Measurements from ENCODE around the gene HSD17B12.

DNA sequence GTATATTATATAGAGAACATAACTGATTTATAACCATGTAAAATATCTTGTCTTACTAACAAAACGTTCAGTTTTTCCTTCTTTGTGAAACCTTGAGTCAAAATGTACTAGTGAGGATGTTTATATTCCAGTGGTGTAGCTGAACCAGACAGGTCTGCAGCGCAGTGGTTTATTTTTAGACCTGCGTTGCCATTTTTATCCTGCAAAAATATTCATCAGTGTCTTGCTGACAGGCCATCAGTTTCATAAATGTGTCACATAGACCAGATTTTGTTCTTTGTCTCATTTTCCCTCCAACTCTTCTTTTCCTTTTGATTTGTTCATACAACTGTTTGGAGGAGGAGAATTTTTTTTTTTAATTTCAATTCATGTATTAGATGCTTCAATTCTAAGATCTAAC is 43.1 kb downstream of the HSD17B12 start:
- no peak for TF ChIP-seq POLR2A (IDR thresholded peaks at IDR 0.05)
- TF ChIP-seq, protein P1, sequence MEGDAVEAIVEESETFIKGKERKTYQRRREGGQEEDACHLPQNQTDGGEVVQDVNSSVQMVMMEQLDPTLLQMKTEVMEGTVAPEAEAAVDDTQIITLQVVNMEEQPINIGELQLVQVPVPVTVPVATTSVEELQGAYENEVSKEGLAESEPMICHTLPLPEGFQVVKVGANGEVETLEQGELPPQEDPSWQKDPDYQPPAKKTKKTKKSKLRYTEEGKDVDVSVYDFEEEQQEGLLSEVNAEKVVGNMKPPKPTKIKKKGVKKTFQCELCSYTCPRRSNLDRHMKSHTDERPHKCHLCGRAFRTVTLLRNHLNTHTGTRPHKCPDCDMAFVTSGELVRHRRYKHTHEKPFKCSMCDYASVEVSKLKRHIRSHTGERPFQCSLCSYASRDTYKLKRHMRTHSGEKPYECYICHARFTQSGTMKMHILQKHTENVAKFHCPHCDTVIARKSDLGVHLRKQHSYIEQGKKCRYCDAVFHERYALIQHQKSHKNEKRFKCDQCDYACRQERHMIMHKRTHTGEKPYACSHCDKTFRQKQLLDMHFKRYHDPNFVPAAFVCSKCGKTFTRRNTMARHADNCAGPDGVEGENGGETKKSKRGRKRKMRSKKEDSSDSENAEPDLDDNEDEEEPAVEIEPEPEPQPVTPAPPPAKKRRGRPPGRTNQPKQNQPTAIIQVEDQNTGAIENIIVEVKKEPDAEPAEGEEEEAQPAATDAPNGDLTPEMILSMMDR (IDR thresholded peaks at IDR 0.05), result no peak
- TF ChIP-seq POLR2AphosphoS5 (IDR thresholded peaks at IDR 0.05), result no peak

All from gastroesophageal sphincter (tissue), 3 donors.